HepG2 (cell line): Measurements from ENCODE around the gene CCDC88B. TPM values are rescaled to one million over a fixed set of nuclear protein-coding genes. Genes with fewer than 3 reads are reported as not detected.

Source experiments
- DZIP1 ChIP-seq: sonication (generic); formaldehyde crosslinking; IDR thresholded peaks from 2 replicates; pipeline ENCODE4 v1.5.0; 2020; ENCODE audit warnings: mild to moderate bottlenecking, missing genetic modification reagents
- FOXJ3 ChIP-seq: sonication (generic); formaldehyde crosslinking; IDR thresholded peaks from 2 replicates; pipeline ENCODE4 v1.4.0; 2020; ENCODE audit warnings: missing genetic modification reagents, mild to moderate bottlenecking, borderline replicate concordance
- FOXK2 ChIP-seq: fragments of 450-650 bp; IDR thresholded peaks from 2 replicates; pipeline ENCODE4 v1.6.1; 2016
- GTF3A ChIP-seq: sonication (generic); formaldehyde crosslinking; conservative IDR thresholded peaks from 2 replicates; pipeline ENCODE4 v1.4.0; 2020; ENCODE audit warnings: mild to moderate bottlenecking, missing genetic modification reagents
- IRF2 ChIP-seq: IDR thresholded peaks from 2 replicates; pipeline ENCODE4 v1.6.1; 2018; ENCODE audit warnings: missing genetic modification reagents, missing compliant biosample characterization
- KLF12 ChIP-seq: sonication (generic); formaldehyde crosslinking; IDR thresholded peaks from 2 replicates; pipeline ENCODE4 v1.4.0; 2020; ENCODE audit warnings: missing genetic modification reagents, borderline replicate concordance
- PITX1 ChIP-seq: sonication (generic); formaldehyde crosslinking; IDR thresholded peaks from 2 replicates; pipeline ENCODE4 v1.5.1; 2020; ENCODE audit warnings: mild to moderate bottlenecking, missing genetic modification reagents
- SAFB2 ChIP-seq: sonication (generic); formaldehyde crosslinking; IDR thresholded peaks from 2 replicates; pipeline ENCODE4 v1.5.1; 2020; ENCODE audit warnings: missing genetic modification reagents, low read depth, mild to moderate bottlenecking, borderline replicate concordance
- SAP130 ChIP-seq: IDR thresholded peaks from 2 replicates; pipeline ENCODE4 v1.6.1; 2016; ENCODE audit warnings: low read depth
- TBL1XR1 ChIP-seq: fragments of 150-350 bp; IDR thresholded peaks from 2 replicates; pipeline ENCODE4 v1.6.1; 2014; ENCODE audit warnings: borderline replicate concordance, low read length; ENCODE audit not compliant: partially characterized antibody
- TCF7L2 ChIP-seq: IDR thresholded peaks from 2 replicates; pipeline ENCODE4 v1.6.1; 2011; ENCODE audit warnings: mild to moderate bottlenecking, low read depth, low read length, moderate library complexity
- ZFP82 ChIP-seq: sonication (generic); formaldehyde crosslinking; IDR thresholded peaks from 2 replicates; pipeline ENCODE4 v1.5.1; 2020; ENCODE audit warnings: mild to moderate bottlenecking, missing genetic modification reagents, borderline replicate concordance
- ZNF17 ChIP-seq: sonication (generic); formaldehyde crosslinking; IDR thresholded peaks from 2 replicates; pipeline ENCODE4 v1.5.0; 2020; ENCODE audit warnings: mild to moderate bottlenecking, missing genetic modification reagents
- ZNF615 ChIP-seq: sonication (generic); formaldehyde crosslinking; IDR thresholded peaks from 2 replicates; pipeline ENCODE4 v1.5.0; 2020; ENCODE audit warnings: mild to moderate bottlenecking, missing genetic modification reagents, borderline replicate concordance
- polyA plus RNA-seq, 8 experiments: library from polyadenylated mRNA; depleted of rRNA in 3 of 8; stranded (reverse) in 7 of 8; unstranded in 1 of 8; fragments of >200 nt; fragmentation: Illumina TruSeq in 4 of 8; extraction: Trizol in 4 of 8; gene quantifications; 2 replicates each; pipeline versions ENCODE4 v1.2.1 to v1.2.3, GENCODE V29; 2011 to 2016; ENCODE audit warnings: low read depth in 4 of 8, missing spikeins in 1 of 8, mixed read lengths in 1 of 8; ENCODE audit not compliant: insufficient read depth in 1 of 8
- total RNA-seq, 5 experiments: library from RNA; depleted of rRNA; stranded (reverse); fragments of >200 nt; fragmentation: Illumina TruSeq; extraction: Trizol; gene quantifications; 2 replicates each; pipeline ENCODE4 v1.2.3, GENCODE V29; 2016; ENCODE audit warnings: low read depth in 1 of 5
- TF ChIP-seq, protein P1 (sequence below): sonication (generic); formaldehyde crosslinking; IDR thresholded peaks from 2 replicates; pipeline ENCODE4 v1.5.1; 2020; ENCODE audit warnings: missing genetic modification reagents, mild to moderate bottlenecking, borderline replicate concordance
- TF ChIP-seq, protein P2 (sequence below): sonication (generic); formaldehyde crosslinking; IDR thresholded peaks from 2 replicates; pipeline ENCODE4 v1.5.0; 2020; ENCODE audit warnings: missing genetic modification reagents
- TF ChIP-seq, protein P3 (sequence below): sonication (generic); formaldehyde crosslinking; IDR thresholded peaks from 2 replicates; pipeline ENCODE4 v1.4.0; 2020; ENCODE audit warnings: missing genetic modification reagents

CCDC88B gene
- total and polyA plus RNA-seq, 2 of the 13 experiments (the other 11 are each of a cell fraction or from before 2014, with no cell fraction given) = 3.6 to 4.8 TPM

DNA sequence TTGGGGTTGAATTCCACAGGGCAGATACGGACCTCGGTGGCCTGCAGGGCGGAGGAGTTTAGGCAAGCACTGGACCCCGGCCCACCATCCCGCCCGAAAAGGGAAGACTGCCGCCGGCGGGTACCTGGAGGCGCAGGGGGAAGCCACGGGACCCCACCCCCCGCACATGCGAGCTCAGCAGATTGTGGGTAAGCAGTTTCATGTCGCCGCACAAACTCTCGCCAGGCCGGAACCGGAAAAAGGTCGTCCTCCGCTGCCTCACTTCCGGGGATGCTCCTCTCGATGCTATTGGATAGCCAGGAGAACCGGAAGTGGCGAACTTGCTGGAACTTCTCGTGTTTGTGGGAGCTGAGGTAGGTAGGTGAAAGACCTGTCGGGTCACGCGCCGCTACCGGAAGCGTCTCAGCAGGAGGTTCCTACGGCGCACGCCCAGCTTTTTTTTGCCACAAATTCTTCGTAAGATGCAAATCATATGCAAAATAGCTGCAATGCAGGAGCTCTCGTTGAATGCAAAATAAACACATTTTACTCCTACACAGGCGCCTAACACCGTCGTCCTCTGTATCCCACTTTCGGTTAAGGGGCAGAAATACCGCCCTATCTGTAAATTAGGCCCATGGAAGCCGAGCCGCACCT is 22.6 kb upstream of the CCDC88B start, which contains the start of gene TRMT112 (continued):
- no peak for TF ChIP-seq ZFP82 (CRISPR knock-in tag)
- TF ChIP-seq FOXK2 = no peak
- TF ChIP-seq ZNF615 (CRISPR knock-in tag) = no peak
- TF ChIP-seq, protein P1, sequence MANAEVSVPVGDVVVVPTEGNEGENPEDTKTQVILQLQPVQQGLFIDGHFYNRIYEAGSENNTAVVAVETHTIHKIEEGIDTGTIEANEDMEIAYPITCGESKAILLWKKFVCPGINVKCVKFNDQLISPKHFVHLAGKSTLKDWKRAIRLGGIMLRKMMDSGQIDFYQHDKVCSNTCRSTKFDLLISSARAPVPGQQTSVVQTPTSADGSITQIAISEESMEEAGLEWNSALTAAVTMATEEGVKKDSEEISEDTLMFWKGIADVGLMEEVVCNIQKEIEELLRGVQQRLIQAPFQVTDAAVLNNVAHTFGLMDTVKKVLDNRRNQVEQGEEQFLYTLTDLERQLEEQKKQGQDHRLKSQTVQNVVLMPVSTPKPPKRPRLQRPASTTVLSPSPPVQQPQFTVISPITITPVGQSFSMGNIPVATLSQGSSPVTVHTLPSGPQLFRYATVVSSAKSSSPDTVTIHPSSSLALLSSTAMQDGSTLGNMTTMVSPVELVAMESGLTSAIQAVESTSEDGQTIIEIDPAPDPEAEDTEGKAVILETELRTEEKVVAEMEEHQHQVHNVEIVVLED = peak; percentile 79; the same call in 1 of the 2 replicates
- peak; percentile 76 for TF ChIP-seq SAP130 (CRISPR knock-in tag)
- peak; percentile 43; the same call in 1 of the 2 replicates for TF ChIP-seq PITX1 (CRISPR knock-in tag)
- no peak for TF ChIP-seq GTF3A (CRISPR knock-in tag)
- no peak for TF ChIP-seq TCF7L2
- TF ChIP-seq TBL1XR1 = no peak
- TF ChIP-seq, protein P2, sequence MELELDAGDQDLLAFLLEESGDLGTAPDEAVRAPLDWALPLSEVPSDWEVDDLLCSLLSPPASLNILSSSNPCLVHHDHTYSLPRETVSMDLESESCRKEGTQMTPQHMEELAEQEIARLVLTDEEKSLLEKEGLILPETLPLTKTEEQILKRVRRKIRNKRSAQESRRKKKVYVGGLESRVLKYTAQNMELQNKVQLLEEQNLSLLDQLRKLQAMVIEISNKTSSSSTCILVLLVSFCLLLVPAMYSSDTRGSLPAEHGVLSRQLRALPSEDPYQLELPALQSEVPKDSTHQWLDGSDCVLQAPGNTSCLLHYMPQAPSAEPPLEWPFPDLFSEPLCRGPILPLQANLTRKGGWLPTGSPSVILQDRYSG (CRISPR knock-in tag) = no peak
- TF ChIP-seq KLF12 (CRISPR knock-in tag) = no peak
- TF ChIP-seq FOXJ3 = no peak
- TF ChIP-seq SAFB2 (CRISPR knock-in tag) = no peak
- no peak for TF ChIP-seq ZNF17
- TF ChIP-seq IRF2 (CRISPR knock-in tag) = peak; percentile 54; the same call in 1 of the 2 replicates
- no peak for TF ChIP-seq DZIP1 (CRISPR knock-in tag)
- TF ChIP-seq, protein P3, sequence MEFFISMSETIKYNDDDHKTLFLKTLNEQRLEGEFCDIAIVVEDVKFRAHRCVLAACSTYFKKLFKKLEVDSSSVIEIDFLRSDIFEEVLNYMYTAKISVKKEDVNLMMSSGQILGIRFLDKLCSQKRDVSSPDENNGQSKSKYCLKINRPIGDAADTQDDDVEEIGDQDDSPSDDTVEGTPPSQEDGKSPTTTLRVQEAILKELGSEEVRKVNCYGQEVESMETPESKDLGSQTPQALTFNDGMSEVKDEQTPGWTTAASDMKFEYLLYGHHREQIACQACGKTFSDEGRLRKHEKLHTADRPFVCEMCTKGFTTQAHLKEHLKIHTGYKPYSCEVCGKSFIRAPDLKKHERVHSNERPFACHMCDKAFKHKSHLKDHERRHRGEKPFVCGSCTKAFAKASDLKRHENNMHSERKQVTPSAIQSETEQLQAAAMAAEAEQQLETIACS = peak; percentile 46; the same call in 1 of the 2 replicates
